ENCODE results near the gene PDS5A. TPM values are rescaled to one million over a fixed set of nuclear protein-coding genes. Genes with fewer than 3 reads are reported as not detected.

The PDS5A gene
- total and polyA plus RNA-seq, 9 of the 15 experiments (the other 6 are each of a cell fraction or from before 2014, with no cell fraction given), result 16.4 to 85.4 (median 70.0) TPM

DNA sequence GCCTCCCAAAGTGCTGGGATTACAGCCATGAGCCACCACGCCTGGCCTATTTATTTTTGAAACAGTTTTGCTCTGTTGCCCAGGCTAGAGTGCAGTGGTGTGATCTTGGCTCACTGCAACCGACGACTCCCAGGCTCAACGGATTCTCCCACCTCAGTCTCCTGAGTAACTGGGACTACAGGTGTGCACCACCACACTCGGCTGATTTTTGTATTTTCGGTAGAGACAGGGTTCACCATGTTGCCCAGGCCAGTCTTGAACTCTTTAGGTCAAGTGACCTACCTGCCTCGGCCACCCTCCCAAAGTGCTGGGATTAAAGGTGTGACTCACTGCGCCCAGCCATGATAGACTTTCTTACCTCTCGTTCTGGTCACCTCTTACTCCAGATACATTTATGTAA is 155.8 kb downstream of the PDS5A start:
- H3K4me1 ChIP-seq (replicated peaks in 1 of 2; ENCODE audit: control insufficient read depth in 2 of 2, insufficient read depth in 2 of 2, low read length in 2 of 2), result no peaks in the 10 kb centered on the region; a peak in 3 of 5 replicates
- ChIA-PET POLR2A (no interaction called here), CTCF (ENCODE audit: low intra/inter-chr PET ratio) (no interaction called here)
- H3K79me2 ChIP-seq (ENCODE audit: control insufficient read depth, insufficient read depth, low read length), result no peaks in the 10 kb centered on the region; the same call in 2 of the 3 replicates
- intact Hi-C loops (cut with micrococcal nuclease), result loop anchor here (5.0 to 10.0 kb wide), 2 partner anchors 125 to 357 kb away; partner anchors contain the start of gene UBE2K
- no peak overlapping the region for H3K27ac ChIP-seq (ENCODE audit: extremely low read depth, low read depth, low read length)
- H4K20me1 ChIP-seq (replicated peaks; ENCODE audit: control insufficient read depth, insufficient read depth, low read length), result no peaks in the 10 kb centered on the region
- H3K9ac ChIP-seq (ENCODE audit: insufficient read depth in 1 of 2, low read depth in 2 of 2, low read length in 2 of 2), result no peak overlapping the region
- no peak for ATAC-seq
- H3K4me3 ChIP-seq, result no peak overlapping the region
- no peak overlapping the region for H2AFZ ChIP-seq (ENCODE audit: low read depth, low read length)
- 91% methylated on average over 9 of the region's 9 CpGs for WGBS (ENCODE audit: insufficient coverage, low coverage, missing lambda C conversion rate)
- no peaks in the 10 kb centered on the region for H3K9me3 ChIP-seq (replicated peaks; ENCODE audit: control insufficient read depth, insufficient read depth, low read depth, low read length)
- no TSS peak for BruUV-seq (replicated peaks)
- no peak overlapping the region for H3K4me2 ChIP-seq (ENCODE audit: insufficient read depth, low read length)
- no peak for DNase-seq (ENCODE audit: extremely low read depth in 1 of 4, low spot score in 3 of 4)
- FAIRE-seq, result no peak
- peaks cover 34% of the 10 kb centered on the region; the same call in 2 of the 3 replicates for H3K36me3 ChIP-seq (ENCODE audit: control insufficient read depth, insufficient read depth, low read length)
- no peaks in the 10 kb centered on the region for H3K9me1 ChIP-seq (ENCODE audit: control insufficient read depth, insufficient read depth, low read length)
- TF ChIP-seq, protein P1, sequence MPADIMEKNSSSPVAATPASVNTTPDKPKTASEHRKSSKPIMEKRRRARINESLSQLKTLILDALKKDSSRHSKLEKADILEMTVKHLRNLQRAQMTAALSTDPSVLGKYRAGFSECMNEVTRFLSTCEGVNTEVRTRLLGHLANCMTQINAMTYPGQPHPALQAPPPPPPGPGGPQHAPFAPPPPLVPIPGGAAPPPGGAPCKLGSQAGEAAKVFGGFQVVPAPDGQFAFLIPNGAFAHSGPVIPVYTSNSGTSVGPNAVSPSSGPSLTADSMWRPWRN (IDR thresholded peaks at IDR 0.05; ENCODE audit: low read depth), result no peak
- TF ChIP-seq SUPT5H (IDR thresholded peaks at IDR 0.05) (0 out of 2 replicates have a peak, but pooled peaks have one; percentile 25), LCOR (CRISPR knock-in tag; IDR thresholded peaks at IDR 0.05) (no peak)
- H3K27me3 ChIP-seq (ENCODE audit: control insufficient read depth in 2 of 2, insufficient read depth in 2 of 2, low read length in 2 of 2), result no peaks in the 10 kb centered on the region
- in situ Hi-C loops (cut with MboI), result no loop called here

DNA sequence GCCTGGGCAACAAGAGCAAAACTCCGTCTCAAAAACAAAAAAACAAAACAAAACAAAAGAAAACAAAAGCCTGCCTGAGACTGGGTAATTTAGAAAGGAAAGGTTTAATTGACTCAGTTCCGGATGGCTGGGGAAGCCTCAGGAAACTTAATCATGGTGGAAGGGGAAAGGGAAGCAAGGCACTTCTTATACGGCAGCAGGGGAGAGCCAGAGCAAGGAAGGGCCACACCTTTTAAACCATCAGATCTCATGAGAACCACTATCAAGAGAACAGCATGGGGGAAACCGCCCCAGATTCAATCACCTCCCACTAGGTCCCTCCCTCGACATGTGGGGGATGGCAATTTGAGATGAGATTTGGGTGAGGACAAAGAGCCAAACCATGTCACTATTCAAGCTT is 157.5 kb downstream of the PDS5A start:
- WGBS (ENCODE audit: insufficient coverage, low coverage, missing lambda C conversion rate), result 39% methylated on average over 5 of the region's 5 CpGs

More for the DNA sequence above, 157.5 kb downstream of the PDS5A start:
- Histone ChIP-seq H3K27ac (ENCODE audit: extremely low read depth, low read depth, low read length) (no peak overlapping the region), H3K4me3 (no peak overlapping the region), H3K4me1 (replicated peaks in 1 of 2; ENCODE audit: control insufficient read depth in 2 of 2, insufficient read depth in 2 of 2, low read length in 2 of 2) (peaks cover 0 to 4% of the 10 kb centered on the region in 2 experiments; a peak in 4 of 5 replicates), H4K20me1 (replicated peaks; ENCODE audit: control insufficient read depth, insufficient read depth, low read length) (no peaks in the 10 kb centered on the region), H3K9me1 (ENCODE audit: control insufficient read depth, insufficient read depth, low read length) (no peaks in the 10 kb centered on the region), H3K9ac (ENCODE audit: insufficient read depth in 1 of 2, low read depth in 2 of 2, low read length in 2 of 2) (no peak overlapping the region), H2AFZ (ENCODE audit: low read depth, low read length) (no peak overlapping the region), H3K4me2 (ENCODE audit: insufficient read depth, low read length) (no peak overlapping the region), H3K9me3 (replicated peaks; ENCODE audit: control insufficient read depth, insufficient read depth, low read depth, low read length) (no peaks in the 10 kb centered on the region), H3K27me3 (ENCODE audit: control insufficient read depth in 2 of 2, insufficient read depth in 2 of 2, low read length in 2 of 2) (no peaks in the 10 kb centered on the region), H3K79me2 (ENCODE audit: control insufficient read depth, insufficient read depth, low read length) (no peaks in the 10 kb centered on the region; the same call in 2 of the 3 replicates), H3K36me3 (ENCODE audit: control insufficient read depth, insufficient read depth, low read length) (peaks cover 24% of the 10 kb centered on the region; the same call in 2 of the 3 replicates)
- ChIA-PET CTCF (ENCODE audit: low intra/inter-chr PET ratio) (interaction anchor here (0.7 kb wide), 1 partner anchor 22 kb away, joined by 4 read pairs; no protein-coding TSS in a partner anchor), POLR2A (no interaction called here)
- in situ Hi-C loops (cut with MboI) (no loop called here), intact Hi-C loops (cut with micrococcal nuclease) (loop anchor here (5.0 to 10.0 kb wide), 2 partner anchors 123 to 355 kb away; partner anchors contain the start of gene UBE2K)
- ATAC-seq (peak; percentile 66), DNase-seq (ENCODE audit: extremely low read depth in 1 of 4, low spot score in 3 of 4) (peak in 1 of 4 experiments; percentile 49), FAIRE-seq (no peak)
- BruUV-seq (replicated peaks), result no TSS peak

Data from K562 (cell line).